ENCODE results near the gene GPR158. TPM values are rescaled to one million over a fixed set of nuclear protein-coding genes. Genes with fewer than 3 reads are reported as not detected.

GPR158 gene
- total RNA-seq, 1 experiment from 2014 or later, result 2.9 TPM

DNA sequence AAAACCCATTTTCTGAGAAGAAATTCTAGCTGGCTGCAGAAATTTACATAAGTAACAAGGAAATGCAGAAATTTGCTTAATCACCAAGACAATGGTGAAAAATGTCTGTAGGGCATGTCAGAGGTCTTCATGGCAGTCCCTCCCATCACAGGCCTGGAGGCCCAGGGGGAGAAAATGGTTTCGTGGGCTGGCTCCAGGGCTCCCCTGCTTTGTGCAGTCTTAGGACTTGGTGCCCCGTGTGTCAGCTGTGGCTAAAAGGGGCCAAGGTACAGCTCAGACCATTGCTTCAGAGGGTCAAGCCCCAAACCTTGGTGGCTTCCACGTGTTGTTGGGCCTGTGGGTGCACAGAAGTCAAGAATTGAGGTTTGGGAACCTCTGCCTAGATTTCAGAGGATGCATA is 215.9 kb downstream of the GPR158 start:
- TF ChIP-seq SRF (IDR thresholded peaks at IDR 0.05; ENCODE audit: low read depth) (no peak), JUND (IDR thresholded peaks at IDR 0.05) (no peak), POLR2AphosphoS5 (IDR thresholded peaks at IDR 0.05; ENCODE audit: low read depth, low read length) (no peak), EGR1 (IDR thresholded peaks at IDR 0.05; ENCODE audit: low read depth) (no peak), ZNF274 (IDR thresholded peaks at IDR 0.05; ENCODE audit: low read depth, low read length) (no peak), SP1 (IDR thresholded peaks at IDR 0.05; ENCODE audit: low read depth) (no peak), YY1 (IDR thresholded peaks at IDR 0.05; ENCODE audit: extremely low read depth, insufficient replicate concordance, low read depth, low read length) (no peak), RAD21 (IDR thresholded peaks at IDR 0.05; ENCODE audit: low read depth) (no peak), ZFX (IDR thresholded peaks at IDR 0.05) (no peak)
- TF ChIP-seq, protein P1, sequence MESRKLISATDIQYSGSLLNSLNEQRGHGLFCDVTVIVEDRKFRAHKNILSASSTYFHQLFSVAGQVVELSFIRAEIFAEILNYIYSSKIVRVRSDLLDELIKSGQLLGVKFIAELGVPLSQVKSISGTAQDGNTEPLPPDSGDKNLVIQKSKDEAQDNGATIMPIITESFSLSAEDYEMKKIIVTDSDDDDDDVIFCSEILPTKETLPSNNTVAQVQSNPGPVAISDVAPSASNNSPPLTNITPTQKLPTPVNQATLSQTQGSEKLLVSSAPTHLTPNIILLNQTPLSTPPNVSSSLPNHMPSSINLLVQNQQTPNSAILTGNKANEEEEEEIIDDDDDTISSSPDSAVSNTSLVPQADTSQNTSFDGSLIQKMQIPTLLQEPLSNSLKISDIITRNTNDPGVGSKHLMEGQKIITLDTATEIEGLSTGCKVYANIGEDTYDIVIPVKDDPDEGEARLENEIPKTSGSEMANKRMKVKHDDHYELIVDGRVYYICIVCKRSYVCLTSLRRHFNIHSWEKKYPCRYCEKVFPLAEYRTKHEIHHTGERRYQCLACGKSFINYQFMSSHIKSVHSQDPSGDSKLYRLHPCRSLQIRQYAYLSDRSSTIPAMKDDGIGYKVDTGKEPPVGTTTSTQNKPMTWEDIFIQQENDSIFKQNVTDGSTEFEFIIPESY (IDR thresholded peaks at IDR 0.05; ENCODE audit: extremely low read depth, insufficient replicate concordance, low read length), result no peak
- TF ChIP-seq, protein P2, sequence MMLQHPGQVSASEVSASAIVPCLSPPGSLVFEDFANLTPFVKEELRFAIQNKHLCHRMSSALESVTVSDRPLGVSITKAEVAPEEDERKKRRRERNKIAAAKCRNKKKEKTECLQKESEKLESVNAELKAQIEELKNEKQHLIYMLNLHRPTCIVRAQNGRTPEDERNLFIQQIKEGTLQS (IDR thresholded peaks at IDR 0.05), result no peak
- TF ChIP-seq, protein P3, sequence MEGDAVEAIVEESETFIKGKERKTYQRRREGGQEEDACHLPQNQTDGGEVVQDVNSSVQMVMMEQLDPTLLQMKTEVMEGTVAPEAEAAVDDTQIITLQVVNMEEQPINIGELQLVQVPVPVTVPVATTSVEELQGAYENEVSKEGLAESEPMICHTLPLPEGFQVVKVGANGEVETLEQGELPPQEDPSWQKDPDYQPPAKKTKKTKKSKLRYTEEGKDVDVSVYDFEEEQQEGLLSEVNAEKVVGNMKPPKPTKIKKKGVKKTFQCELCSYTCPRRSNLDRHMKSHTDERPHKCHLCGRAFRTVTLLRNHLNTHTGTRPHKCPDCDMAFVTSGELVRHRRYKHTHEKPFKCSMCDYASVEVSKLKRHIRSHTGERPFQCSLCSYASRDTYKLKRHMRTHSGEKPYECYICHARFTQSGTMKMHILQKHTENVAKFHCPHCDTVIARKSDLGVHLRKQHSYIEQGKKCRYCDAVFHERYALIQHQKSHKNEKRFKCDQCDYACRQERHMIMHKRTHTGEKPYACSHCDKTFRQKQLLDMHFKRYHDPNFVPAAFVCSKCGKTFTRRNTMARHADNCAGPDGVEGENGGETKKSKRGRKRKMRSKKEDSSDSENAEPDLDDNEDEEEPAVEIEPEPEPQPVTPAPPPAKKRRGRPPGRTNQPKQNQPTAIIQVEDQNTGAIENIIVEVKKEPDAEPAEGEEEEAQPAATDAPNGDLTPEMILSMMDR (IDR thresholded peaks at IDR 0.05 in 2 of 3, conservative IDR thresholded peaks at IDR 0.05 in 1 of 3; ENCODE audit: borderline replicate concordance in 1 of 3, insufficient read depth in 1 of 3, low read depth in 2 of 3, low read length in 2 of 3), result no peak
- ATAC-seq (no peak), DNase-seq (ENCODE audit: low read depth, low spot score) (no peak)
- POLR2A ChIA-PET, result no interaction called here
- intact Hi-C loops (cut with micrococcal nuclease), result no loop called here
- BruUV-seq (replicated peaks), result no TSS peak
- Histone ChIP-seq H3K79me2 (ENCODE audit: insufficient read depth, low read length) (no peaks in the 10 kb centered on the region), H2AFZ (ENCODE audit: low read depth, low read length, poor library complexity, severe bottlenecking) (no peak overlapping the region), H3K36me3 (ENCODE audit: control insufficient read depth in 1 of 2, insufficient read depth in 2 of 2, low read length in 2 of 2) (no peaks in the 10 kb centered on the region), H3K4me1 (ENCODE audit: control insufficient read depth in 1 of 2, insufficient read depth in 2 of 2, low read length in 2 of 2) (no peaks in the 10 kb centered on the region), H3K9me3 (ENCODE audit: control insufficient read depth in 1 of 2, insufficient read depth in 1 of 2, low read depth in 1 of 2, low read length in 2 of 2) (peaks cover 0 to 1% of the 10 kb centered on the region in 2 experiments; a peak in 1 of 4 replicates), H3K27ac (ENCODE audit: low read depth, low read length) (no peak overlapping the region), H3K4me3 (replicated peaks in 1 of 2; ENCODE audit: low read depth in 1 of 2, low read length in 2 of 2) (no peak overlapping the region), H4K20me1 (ENCODE audit: insufficient read depth) (no peaks in the 10 kb centered on the region), H3K27me3 (ENCODE audit: insufficient read depth, low read length) (no peaks in the 10 kb centered on the region), H3K9me2 (ENCODE audit: insufficient read depth) (no peaks in the 10 kb centered on the region), H3K4me2 (ENCODE audit: low read length) (no peak overlapping the region), H3K9ac (ENCODE audit: low read length) (no peak overlapping the region)
- CTCF ChIA-PET, result no interaction called here
- RAD21 ChIA-PET (ENCODE audit: low non-redundant PET in 1 of 2, low total read pairs in 2 of 2, uncharacterized antibody in 2 of 2, unreplicated experiment in 2 of 2), result no interaction called here
